GM12878 (cell line): ENCODE measurements around the gene ACTR1A.

Experiments
- BHLHE40 ChIP-seq, 2 experiments: fragments of 450-650 bp in 1 of 2; IDR thresholded peaks; 2 replicates each; pipeline ENCODE4 v1.6.1; 2011 to 2017; ENCODE audit warnings: low read depth in 2 of 2, borderline replicate concordance in 1 of 2, improper control_type of control experiment in 1 of 2, low read length in 1 of 2, mild to moderate bottlenecking in 1 of 2
- CHD2 ChIP-seq: IDR thresholded peaks from 2 replicates; pipeline ENCODE4 v1.6.1; 2011; ENCODE audit warnings: low read depth, low read length, improper control_type of control experiment, borderline replicate concordance
- EZH2 ChIP-seq: IDR thresholded peaks from 2 replicates; pipeline ENCODE4 v1.6.1; 2012; ENCODE audit warnings: low read depth, mild to moderate bottlenecking, control low read depth, inconsistent platforms, low read length, borderline replicate concordance; ENCODE audit not compliant: control insufficient read depth
- FOXM1 ChIP-seq: IDR thresholded peaks from 2 replicates; pipeline ENCODE4 v1.6.1; 2012; ENCODE audit warnings: low read depth, mild to moderate bottlenecking, inconsistent platforms, low read length, moderate library complexity
- IKZF1 ChIP-seq: fragments of 450-650 bp; conservative IDR thresholded peaks from 2 replicates; pipeline ENCODE4 v1.6.1; 2017; ENCODE audit warnings: antibody characterized with exemption, mild to moderate bottlenecking
- MEF2A ChIP-seq: IDR thresholded peaks from 2 replicates; pipeline ENCODE4 v1.6.1; 2011; ENCODE audit warnings: low read depth, mild to moderate bottlenecking, low read length, moderate library complexity; ENCODE audit not compliant: insufficient read depth
- TF ChIP-seq, protein P1 (sequence below): IDR thresholded peaks from 2 replicates; pipeline ENCODE4 v1.6.1; 2011; ENCODE audit warnings: low read depth, mild to moderate bottlenecking, low read length, moderate library complexity, borderline replicate concordance; ENCODE audit errors: extremely low read depth
- TF ChIP-seq, protein P2 (sequence below): IDR thresholded peaks from 2 replicates; pipeline ENCODE4 v1.6.1; 2011; ENCODE audit warnings: mild to moderate bottlenecking, low read depth, low read length, moderate library complexity; ENCODE audit not compliant: insufficient replicate concordance
- TF ChIP-seq, protein P3 (sequence below), 3 experiments: IDR thresholded peaks in 2 of 3; conservative IDR thresholded peaks in 1 of 3; 2 replicates each; pipeline ENCODE4 v1.5.1; 2011; ENCODE audit warnings: low read depth in 3 of 3, low read length in 3 of 3, mild to moderate bottlenecking in 3 of 3, control low read depth in 2 of 3, moderate library complexity in 2 of 3, inconsistent platforms in 1 of 3, mixed read lengths in 1 of 3; ENCODE audit not compliant: control insufficient read depth in 2 of 3, insufficient read depth in 1 of 3; ENCODE audit errors: extremely low read depth in 1 of 3
- TF ChIP-seq, protein P4 (sequence below): fragments of 450-650 bp; formaldehyde crosslinking; IDR thresholded peaks from 2 replicates; pipeline ENCODE4 v1.4.0; 2020; ENCODE audit warnings: mild to moderate bottlenecking, moderate library complexity

DNA sequence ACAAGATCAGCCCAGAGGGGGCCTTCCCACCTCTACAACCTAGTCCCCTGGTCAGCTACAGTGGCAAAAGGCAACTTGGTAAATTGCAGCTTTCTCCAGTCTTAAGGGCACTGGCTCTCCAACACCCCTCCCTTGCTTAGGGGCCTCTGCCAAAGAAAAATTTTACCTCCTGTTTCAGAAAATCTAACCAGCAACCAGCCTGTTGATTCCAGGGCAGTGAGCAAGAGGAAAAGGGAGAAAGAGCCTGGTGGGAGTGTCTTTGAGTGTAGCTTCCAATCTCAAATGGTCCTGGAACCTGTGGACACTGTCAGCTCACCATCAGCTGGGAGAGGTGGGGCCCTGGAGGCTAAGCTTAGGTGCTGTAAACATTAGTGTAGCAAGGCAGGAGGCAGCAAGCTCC, 22.9 kb downstream of the ACTR1A start:
- TF ChIP-seq, protein P1, sequence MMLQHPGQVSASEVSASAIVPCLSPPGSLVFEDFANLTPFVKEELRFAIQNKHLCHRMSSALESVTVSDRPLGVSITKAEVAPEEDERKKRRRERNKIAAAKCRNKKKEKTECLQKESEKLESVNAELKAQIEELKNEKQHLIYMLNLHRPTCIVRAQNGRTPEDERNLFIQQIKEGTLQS = no peak
- TF ChIP-seq, protein P2, sequence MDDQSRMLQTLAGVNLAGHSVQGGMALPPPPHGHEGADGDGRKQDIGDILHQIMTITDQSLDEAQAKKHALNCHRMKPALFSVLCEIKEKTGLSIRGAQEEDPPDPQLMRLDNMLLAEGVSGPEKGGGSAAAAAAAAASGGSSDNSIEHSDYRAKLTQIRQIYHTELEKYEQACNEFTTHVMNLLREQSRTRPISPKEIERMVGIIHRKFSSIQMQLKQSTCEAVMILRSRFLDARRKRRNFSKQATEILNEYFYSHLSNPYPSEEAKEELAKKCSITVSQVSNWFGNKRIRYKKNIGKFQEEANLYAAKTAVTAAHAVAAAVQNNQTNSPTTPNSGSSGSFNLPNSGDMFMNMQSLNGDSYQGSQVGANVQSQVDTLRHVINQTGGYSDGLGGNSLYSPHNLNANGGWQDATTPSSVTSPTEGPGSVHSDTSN = no peak
- TF ChIP-seq FOXM1 = no peak
- TF ChIP-seq CHD2 = no peak
- TF ChIP-seq, protein P3, sequence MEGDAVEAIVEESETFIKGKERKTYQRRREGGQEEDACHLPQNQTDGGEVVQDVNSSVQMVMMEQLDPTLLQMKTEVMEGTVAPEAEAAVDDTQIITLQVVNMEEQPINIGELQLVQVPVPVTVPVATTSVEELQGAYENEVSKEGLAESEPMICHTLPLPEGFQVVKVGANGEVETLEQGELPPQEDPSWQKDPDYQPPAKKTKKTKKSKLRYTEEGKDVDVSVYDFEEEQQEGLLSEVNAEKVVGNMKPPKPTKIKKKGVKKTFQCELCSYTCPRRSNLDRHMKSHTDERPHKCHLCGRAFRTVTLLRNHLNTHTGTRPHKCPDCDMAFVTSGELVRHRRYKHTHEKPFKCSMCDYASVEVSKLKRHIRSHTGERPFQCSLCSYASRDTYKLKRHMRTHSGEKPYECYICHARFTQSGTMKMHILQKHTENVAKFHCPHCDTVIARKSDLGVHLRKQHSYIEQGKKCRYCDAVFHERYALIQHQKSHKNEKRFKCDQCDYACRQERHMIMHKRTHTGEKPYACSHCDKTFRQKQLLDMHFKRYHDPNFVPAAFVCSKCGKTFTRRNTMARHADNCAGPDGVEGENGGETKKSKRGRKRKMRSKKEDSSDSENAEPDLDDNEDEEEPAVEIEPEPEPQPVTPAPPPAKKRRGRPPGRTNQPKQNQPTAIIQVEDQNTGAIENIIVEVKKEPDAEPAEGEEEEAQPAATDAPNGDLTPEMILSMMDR (IDR thresholded peaks at IDR 0.05 in 2 of 3, conservative IDR thresholded peaks at IDR 0.05 in 1 of 3; ENCODE audit: control insufficient read depth in 2 of 3, extremely low read depth in 1 of 3, insufficient read depth in 1 of 3, low read depth in 3 of 3, low read length in 3 of 3) = no peak
- no peak for TF ChIP-seq IKZF1
- no peak for TF ChIP-seq BHLHE40 (IDR thresholded peaks at IDR 0.05; ENCODE audit: borderline replicate concordance in 1 of 2, low read depth in 2 of 2, low read length in 1 of 2)
- no peak for TF ChIP-seq EZH2
- TF ChIP-seq, protein P4, sequence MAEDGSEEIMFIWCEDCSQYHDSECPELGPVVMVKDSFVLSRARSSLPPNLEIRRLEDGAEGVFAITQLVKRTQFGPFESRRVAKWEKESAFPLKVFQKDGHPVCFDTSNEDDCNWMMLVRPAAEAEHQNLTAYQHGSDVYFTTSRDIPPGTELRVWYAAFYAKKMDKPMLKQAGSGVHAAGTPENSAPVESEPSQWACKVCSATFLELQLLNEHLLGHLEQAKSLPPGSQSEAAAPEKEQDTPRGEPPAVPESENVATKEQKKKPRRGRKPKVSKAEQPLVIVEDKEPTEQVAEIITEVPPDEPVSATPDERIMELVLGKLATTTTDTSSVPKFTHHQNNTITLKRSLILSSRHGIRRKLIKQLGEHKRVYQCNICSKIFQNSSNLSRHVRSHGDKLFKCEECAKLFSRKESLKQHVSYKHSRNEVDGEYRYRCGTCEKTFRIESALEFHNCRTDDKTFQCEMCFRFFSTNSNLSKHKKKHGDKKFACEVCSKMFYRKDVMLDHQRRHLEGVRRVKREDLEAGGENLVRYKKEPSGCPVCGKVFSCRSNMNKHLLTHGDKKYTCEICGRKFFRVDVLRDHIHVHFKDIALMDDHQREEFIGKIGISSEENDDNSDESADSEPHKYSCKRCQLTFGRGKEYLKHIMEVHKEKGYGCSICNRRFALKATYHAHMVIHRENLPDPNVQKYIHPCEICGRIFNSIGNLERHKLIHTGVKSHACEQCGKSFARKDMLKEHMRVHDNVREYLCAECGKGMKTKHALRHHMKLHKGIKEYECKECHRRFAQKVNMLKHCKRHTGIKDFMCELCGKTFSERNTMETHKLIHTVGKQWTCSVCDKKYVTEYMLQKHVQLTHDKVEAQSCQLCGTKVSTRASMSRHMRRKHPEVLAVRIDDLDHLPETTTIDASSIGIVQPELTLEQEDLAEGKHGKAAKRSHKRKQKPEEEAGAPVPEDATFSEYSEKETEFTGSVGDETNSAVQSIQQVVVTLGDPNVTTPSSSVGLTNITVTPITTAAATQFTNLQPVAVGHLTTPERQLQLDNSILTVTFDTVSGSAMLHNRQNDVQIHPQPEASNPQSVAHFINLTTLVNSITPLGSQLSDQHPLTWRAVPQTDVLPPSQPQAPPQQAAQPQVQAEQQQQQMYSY (CRISPR knock-in tag) = no peak
- no peak for TF ChIP-seq MEF2A
